Omental fat pad (tissue), 4 donors: Measurements from ENCODE around the gene RNF2. TPM values are rescaled to one million over a fixed set of nuclear protein-coding genes. Genes with fewer than 3 reads are reported as not detected.

Source experiments
- ATAC-seq: fragments of 150-250 bp; one replicate; pipeline ENCODE4 v1.9.1; 2016; ENCODE audit warnings: mild to moderate bottlenecking, moderate library complexity; ENCODE audit not compliant: low FRiP score
- DNase-seq: peaks from one replicate; pipeline ENCODE4 v3.0.0-alpha.2; 2019; ENCODE audit warnings: low spot score
- CTCF ChIP-seq, 3 donors: fragments of 450-650 bp; IDR thresholded peaks; one replicate each; pipeline ENCODE4 v1.5.1; 2016 to 2017; ENCODE audit warnings: antibody characterized with exemption in 3 of 3, mild to moderate bottlenecking in 3 of 3, moderate library complexity in 2 of 3
- total RNA-seq, 4 donors: library from RNA; depleted of rRNA; stranded (reverse); fragments of >200 nt; gene quantifications; one replicate each; pipeline ENCODE4 v1.1.0, GENCODE V29; 2016

Gene RNF2
- total RNA-seq, 4 donors from 2014 or later, result 15.9 to 27.6 (median 18.3) TPM

- ATAC-seq (no peak), DNase-seq (no peak)
- no peak for TF ChIP-seq CTCF (IDR thresholded peaks at IDR 0.05)
Measured at GRCh38 chr1:185040408-185040735, 5.0 kb upstream of the RNF2 start.

GRCh38 chr1:185041742-185042141, 3.6 kb upstream of the RNF2 start:
- DNase-seq, result no peak
- no peak for TF ChIP-seq CTCF (IDR thresholded peaks at IDR 0.05)
- no peak for ATAC-seq

GRCh38 chr1:185042737-185043136, 2.6 kb upstream of the RNF2 start:
- ATAC-seq (no peak), DNase-seq (no peak)
- TF ChIP-seq CTCF (IDR thresholded peaks at IDR 0.05), result no peak

GRCh38 chr1:185044387-185044786, 971 bp upstream of the RNF2 start:
- TF ChIP-seq CTCF (IDR thresholded peaks at IDR 0.05), result no peak
- DNase-seq, result no peak
- ATAC-seq, result no peak

GRCh38 chr1:185045814-185046492, 595 bp downstream of the RNF2 start:
- no peak for TF ChIP-seq CTCF (IDR thresholded peaks at IDR 0.05)
- peak; percentile 63 for ATAC-seq
- no peak for DNase-seq

- no peak for TF ChIP-seq CTCF (IDR thresholded peaks at IDR 0.05)
- ATAC-seq (no peak), DNase-seq (no peak)
Measured at GRCh38 chr1:185046668-185047067, 1.3 kb downstream of the RNF2 start.

GRCh38 chr1:185049670-185050069, 4.3 kb downstream of the RNF2 start:
- no peak for TF ChIP-seq CTCF (IDR thresholded peaks at IDR 0.05)
- no peak for ATAC-seq
- DNase-seq, result no peak
